ENCODE results near the gene PRM2.

PRM2 gene

DNA sequence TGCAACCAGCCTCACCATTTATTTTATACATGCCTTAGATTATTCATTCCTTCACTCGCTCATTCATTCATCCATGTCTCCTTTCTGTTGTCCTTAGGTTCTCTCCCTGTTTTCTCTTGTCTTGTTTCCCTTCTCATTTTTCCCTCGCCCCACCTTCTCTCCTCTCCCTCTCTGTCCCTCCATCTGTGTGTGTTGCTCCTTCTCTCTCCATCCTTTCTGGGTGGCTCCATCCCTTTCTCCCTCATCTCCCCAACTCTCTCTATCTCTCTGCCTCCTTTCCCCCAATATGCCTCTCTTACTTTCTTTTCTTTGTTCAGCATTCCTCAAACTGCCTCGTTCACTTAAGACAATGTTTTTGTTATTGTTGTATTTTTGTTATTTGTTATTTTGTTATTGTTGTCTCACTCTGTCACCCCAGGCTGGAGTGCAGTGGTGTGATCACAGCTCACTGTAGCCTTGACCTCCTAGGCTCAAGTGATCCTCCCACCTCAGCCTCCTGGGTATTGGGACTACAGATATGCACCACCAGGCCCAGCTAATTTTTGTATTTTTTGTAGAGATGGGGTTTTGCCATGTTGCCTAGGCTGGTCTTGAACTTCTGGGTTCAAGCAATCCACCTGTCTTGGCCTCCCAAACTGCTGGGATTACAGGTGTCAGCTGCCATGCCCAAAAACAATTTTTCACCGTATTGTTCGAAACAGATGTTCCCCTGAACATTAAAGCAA is 34.6 kb downstream of the PRM2 start:
- DNase-seq (ENCODE audit: low read depth), result no peak
- TF ChIP-seq, protein P1, sequence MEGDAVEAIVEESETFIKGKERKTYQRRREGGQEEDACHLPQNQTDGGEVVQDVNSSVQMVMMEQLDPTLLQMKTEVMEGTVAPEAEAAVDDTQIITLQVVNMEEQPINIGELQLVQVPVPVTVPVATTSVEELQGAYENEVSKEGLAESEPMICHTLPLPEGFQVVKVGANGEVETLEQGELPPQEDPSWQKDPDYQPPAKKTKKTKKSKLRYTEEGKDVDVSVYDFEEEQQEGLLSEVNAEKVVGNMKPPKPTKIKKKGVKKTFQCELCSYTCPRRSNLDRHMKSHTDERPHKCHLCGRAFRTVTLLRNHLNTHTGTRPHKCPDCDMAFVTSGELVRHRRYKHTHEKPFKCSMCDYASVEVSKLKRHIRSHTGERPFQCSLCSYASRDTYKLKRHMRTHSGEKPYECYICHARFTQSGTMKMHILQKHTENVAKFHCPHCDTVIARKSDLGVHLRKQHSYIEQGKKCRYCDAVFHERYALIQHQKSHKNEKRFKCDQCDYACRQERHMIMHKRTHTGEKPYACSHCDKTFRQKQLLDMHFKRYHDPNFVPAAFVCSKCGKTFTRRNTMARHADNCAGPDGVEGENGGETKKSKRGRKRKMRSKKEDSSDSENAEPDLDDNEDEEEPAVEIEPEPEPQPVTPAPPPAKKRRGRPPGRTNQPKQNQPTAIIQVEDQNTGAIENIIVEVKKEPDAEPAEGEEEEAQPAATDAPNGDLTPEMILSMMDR (IDR thresholded peaks at IDR 0.05; ENCODE audit: insufficient read depth, low read depth, low read length, missing control alignments), result no peak
- no peak overlapping the region for H3K4me3 ChIP-seq (ENCODE audit: low read length)

DNA sequence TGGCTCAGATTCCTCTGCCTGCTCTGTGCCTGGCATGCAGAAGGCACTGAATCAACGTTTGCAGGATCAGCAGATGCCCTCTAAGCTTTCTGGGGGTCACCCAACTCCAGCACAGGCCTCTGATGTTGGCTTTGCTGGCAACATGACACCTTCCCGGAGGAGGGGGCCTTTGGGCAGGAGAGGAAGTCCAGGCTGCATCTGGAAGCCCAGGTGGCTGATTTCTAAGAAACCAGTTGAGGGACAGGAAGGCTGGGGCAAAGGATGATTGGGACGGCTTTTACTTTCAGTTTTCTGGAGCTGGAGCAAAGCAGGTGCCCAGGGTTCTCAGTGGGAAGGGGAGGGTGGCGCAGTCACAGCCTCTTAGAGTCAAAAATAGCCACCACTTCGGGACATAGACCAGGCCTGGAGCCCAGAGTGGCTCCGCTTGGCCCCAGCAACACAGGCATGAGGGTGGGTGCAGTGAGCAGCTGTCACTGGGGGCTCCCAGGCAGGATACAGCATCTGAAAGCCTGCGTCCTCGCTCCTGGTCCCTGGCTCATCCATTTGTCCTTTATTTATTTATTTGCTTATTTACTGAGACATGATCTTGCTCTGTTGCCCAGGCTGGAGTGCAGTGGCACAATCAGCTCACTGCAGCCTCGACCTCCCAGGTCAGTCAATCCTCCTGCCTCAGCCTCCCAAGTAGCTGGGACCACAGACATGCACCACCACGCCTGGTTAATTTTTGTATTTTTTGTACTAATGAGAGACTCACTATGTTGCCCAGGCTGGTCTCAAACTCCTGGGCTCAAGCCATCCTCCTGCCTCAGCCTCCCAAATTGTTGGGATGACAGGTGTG is 35.4 kb downstream of the PRM2 start:
- H3K4me3 ChIP-seq (ENCODE audit: low read length), result no peak overlapping the region
- no peak for DNase-seq (ENCODE audit: low read depth)
- TF ChIP-seq, protein P1 (IDR thresholded peaks at IDR 0.05; ENCODE audit: insufficient read depth, low read depth, low read length, missing control alignments), result no peak

DNA sequence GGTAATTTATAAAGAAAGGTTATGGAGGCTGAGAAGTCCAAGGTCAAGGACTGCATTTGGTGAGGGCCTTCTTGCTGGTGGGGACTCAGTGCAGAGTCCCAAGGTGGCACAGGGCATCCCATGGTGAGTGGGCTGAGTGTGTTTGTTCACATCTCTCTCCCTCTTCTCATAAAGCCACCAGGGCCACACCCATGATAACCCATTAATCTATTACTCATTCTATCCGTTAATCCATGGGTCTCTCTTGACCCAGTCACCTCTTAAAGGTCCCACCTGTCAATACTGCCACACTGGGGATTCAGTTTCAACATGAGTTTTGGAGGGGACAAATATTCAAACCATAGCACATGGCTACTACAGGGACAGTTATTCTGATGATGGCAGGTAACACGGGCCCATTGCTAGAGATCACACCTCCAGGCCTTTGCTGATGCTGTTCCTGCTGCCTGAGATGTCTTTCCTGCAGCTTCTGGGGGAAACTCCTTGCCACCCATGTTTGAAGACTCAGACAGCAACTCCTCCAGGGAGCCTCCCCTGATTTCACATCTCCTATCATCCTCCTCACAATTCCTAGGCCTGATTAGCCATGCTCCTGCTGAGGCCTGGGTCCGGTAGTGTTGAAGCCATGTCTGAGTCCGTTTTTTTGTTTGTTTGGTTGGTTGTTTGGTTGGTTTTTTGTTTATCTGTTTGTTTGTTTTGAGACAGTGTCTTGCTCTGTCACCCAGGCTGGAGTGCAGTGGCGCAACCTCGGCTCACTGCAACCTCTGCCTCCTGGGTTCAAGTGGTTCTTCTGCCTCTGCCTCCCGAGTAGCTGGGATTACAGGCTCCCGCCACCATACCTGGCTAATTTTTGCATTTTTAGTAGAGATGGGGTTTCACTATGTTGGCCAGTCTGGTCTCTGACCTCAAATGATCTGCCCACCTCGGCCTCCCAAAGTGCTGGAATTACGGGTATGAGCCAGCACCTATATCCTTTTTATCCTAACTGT is 36.3 kb downstream of the PRM2 start:
- H3K4me3 ChIP-seq (ENCODE audit: low read length), result no peak overlapping the region

DNA sequence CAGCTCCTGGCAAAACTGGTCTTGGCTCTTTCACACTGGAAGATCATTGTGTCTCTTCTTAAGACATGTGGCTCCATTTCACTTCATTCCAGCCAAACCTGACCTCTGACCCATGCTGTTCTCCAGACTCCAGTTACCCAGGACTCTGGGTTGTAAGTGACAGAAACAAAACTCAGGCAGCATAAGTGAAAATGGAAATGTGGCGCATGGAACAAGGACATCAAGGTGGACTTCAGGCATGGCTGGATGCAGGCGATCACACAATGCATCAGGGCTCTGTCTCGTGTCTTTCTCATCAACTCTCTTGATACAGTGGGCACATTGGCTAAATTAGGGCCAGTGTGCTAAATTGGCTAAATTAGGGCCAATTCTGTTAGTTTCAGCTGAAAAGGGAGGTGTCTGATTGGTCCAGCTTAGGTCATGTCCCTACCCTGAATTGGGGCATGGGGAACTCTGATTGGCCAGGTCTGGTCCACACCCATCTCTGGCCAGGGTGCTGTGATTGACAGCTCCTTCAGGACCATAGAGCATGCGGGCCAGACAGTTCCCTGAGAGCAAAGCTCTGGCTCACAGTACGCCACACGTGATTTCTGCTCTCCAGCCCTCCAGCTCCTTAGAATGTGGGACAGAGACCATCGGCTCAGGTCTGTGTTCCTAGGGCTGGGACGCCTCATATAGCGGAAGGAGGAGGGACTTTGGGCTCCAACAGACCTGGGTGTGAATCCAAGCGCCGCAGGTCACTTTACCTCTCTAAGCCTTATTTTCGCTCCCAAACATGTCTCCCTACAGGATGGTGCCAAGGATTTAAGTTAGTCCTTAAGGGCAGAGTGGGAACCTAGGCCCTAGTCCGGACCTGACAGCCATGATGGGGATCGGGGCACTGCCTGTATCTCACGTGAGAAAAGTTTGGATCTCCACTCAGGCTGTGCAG is 37.7 kb downstream of the PRM2 start:
- TF ChIP-seq, protein P1 (IDR thresholded peaks at IDR 0.05; ENCODE audit: insufficient read depth, low read depth, low read length, missing control alignments), result no peak
- no peak for DNase-seq (ENCODE audit: low read depth)
- H3K4me3 ChIP-seq (ENCODE audit: low read length), result no peak overlapping the region

More for the DNA sequence above, 36.3 kb downstream of the PRM2 start:
- TF ChIP-seq, protein P1 (IDR thresholded peaks at IDR 0.05; ENCODE audit: insufficient read depth, low read depth, low read length, missing control alignments), result no peak
- no peak for DNase-seq (ENCODE audit: low read depth)

DNA sequence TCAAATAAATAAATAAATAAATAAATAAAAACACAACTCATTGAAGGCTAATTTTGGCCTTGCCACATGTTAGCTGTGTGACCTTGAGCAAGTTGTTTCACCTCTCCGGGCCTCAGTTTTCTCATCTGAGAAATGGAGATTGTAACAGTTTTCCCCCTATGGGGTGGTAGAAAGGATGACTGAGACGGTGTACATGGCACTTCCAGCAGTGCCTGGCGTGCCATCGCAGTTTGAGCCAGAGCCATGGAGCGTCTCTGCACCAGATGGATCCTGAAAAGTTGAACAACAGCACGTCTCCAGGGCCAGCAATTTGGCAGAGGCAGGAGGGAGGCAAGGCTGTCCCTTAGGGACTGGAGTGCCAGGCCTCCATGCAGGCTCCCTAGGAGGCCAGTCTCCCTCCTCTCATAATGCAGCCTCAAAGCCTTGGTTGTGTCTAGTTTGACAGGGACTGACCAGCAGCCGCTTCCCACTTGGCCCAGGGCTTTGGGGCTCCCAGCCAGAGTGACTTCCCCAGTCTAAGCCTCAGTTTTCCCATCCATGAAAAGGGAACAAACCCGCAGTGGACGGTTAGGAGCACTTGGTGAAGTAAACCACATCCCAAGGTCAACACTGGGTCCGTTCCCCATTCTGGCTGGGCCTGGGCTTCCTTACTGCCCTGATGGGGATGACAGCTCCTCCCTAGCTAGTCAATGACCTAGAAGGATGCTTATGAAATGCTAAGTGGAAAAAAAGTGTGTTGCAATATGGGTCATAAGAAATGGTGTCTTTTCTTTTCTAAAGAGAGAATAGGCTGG is 39.6 kb downstream of the PRM2 start:
- DNase-seq (ENCODE audit: low read depth), result no peak
- no peak overlapping the region for H3K4me3 ChIP-seq (ENCODE audit: low read length)
- TF ChIP-seq, protein P1 (IDR thresholded peaks at IDR 0.05; ENCODE audit: insufficient read depth, low read depth, low read length, missing control alignments), result no peak

Measured in epithelial cell of esophagus (primary cell).